GM19395 (cell line): ENCODE results near the gene TBC1D1.

ENCODE experiments used
- ATAC-seq: cut with Tn5 transposase; IDR thresholded peaks from one replicate; pipeline ENCODE4 v1.9.1; 2021; ENCODE audit warnings: mild to moderate bottlenecking, moderate library complexity; ENCODE audit not compliant: unreplicated experiment

The TBC1D1 gene

DNA sequence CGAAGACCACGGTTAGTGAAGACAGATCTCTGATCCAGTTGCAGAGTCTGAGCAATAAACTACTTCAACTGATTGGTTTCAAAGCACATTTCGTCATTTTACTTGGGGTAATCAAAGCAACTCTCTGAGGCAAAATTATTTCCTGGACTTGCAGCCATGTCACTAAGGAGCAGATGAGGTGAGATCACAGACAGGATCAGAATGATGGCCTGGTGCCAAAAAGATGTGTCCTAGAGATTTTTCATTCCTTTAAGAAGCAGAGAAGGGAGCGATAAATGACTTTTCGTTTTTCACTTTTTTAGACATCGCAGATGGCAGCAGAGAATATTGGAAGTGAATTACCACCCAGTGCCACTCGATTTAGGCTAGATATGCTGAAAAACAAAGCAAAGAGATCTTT is 153.2 kb downstream of the TBC1D1 start:
- ATAC-seq = no peak

DNA sequence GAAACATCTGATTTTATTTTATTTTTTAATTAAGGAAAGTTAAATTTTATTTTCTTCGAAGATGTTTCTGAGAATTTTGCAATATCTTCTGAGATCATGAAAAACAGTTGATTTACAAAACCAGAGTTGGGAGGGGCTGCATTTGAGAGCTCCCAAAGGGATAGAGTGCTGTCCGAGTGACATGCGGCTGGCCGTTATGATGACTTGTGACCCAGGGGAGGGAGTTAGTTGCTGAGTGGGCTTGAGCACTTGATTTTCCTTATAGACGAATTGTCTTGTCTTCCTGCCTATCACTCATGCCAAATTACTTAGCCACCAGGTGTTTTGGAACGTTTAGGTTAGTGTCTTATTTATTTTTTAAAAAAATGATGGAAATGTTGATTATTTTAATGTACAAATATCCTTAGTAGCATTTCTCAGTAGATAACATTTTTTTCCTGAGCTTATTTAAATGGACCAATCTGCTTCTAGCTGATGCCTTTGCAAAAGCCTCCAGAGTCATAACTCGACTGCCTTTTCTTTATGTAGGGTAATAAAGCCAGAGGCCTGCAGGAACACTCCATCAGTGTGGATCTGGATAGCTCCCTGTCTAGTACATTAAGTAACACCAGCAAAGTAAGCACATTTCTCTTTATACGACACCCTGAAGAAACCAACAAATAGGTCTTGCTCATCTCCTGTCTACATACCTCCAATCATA is 154.6 kb downstream of the TBC1D1 start:
- no peak for ATAC-seq

DNA sequence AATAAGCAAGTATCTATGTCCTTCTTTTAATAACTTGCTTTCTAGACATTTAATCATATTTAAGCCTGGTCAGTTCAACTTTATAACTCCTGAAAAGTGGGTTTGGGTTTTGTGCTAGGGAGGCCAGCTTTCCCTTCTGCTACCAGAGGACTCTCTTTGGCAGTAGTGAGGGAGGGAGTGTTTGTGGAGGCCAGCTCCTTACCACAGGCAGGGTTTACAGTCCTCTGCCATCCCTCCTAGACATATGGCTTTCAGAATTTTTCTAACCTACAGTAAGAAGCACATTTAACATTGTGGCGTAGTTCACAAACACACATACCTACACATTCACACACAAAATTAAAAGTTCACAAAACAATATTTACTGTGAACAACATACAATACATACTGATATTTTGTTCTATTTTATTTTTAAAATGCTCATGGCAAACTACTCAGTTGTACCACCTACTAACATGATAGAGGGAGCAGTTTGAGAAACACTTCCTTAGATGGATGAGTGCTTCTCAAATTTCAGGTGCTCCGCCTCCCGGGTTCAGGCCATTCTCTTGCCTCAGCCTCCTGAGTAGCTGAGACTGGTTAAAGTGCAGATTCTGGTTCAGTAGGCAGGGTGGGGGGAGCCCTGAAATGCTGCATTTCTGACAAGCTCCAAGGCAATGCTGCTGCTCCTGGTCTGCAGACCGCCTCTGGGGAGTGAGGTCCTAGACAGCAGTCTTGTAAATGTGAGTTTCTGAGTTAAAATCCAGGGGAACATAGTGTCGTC is 156.0 kb downstream of the TBC1D1 start:
- ATAC-seq = no peak

DNA sequence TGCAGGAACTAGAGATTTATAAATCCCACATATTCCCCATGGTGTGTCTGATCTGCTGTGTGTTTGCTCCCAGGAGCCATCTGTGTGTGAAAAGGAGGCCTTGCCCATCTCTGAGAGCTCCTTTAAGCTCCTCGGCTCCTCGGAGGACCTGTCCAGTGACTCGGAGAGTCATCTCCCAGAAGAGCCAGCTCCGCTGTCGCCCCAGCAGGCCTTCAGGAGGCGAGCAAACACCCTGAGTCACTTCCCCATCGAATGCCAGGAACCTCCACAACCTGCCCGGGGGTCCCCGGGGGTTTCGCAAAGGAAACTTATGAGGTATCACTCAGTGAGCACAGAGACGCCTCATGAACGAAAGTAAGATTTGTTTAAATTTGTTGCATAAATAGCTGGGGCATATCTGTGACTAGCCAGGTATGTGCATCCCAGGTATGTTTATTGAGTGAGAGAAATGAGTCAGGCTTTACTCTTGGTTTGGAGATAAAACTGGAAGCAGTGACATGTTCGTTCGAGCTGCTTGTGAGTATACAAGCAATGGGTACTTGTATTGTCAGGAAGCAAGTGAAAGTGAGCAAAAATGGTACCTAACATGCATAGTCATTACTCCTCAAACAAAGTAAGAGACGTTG is 158.8 kb downstream of the TBC1D1 start:
- no peak for ATAC-seq

DNA sequence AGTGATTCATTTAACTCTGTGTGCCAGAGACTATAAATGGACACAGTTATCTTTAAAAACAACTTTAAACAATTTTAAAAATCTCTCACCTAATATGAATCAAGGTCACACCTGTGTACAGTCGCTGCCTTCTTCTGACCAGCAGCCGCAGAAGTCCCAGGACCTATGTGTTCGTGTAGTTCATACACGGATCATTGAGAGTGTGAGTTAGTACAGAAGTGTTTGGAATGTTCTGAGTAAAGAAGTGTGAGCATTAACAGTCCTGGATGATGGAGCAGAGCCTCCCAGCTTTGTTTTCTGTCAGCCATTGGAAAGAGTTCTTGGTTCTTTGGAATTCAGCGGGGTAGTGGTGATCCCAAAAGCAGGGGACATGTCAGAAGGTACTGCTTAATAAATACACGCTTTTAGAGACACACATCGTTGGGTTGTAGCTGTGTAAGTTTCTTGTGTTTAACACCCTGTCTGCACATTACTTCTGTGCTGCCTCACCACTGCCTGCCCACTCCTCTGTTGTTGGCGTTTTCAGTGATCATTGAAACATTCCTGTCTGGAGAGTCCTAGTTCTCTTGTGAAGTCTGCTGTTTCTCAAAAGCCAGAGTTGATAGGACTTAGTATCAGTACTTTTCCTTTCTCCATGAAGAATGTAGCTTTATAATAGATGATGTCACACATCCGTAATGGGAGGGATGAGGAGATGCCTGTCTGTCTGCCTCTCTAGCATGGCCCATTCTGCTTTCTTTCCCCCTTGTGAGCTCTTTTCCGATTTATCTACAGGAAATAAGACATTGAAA is 159.9 kb downstream of the TBC1D1 start:
- no peak for ATAC-seq

DNA sequence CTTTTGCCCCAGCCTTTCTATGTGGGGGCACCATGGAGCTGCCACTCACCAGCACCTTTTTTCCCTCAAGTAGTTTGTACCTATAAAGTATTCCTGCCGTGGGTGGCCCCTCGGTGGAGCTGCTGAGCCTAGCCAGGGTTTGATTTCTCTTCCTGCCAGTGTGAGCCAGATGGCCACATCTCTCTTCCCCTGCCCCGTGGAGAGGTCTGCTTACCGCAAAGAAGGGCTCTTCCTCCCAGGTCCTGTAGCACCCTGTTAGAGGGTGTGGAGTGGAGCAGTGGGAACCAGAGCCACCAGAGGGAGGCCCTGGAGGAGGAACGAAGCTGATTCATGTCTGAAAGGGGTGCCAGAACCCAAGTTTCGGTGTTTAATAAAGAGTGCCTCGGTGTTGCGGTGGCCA is 164.7 kb downstream of the TBC1D1 start:
- ATAC-seq = no peak

DNA sequence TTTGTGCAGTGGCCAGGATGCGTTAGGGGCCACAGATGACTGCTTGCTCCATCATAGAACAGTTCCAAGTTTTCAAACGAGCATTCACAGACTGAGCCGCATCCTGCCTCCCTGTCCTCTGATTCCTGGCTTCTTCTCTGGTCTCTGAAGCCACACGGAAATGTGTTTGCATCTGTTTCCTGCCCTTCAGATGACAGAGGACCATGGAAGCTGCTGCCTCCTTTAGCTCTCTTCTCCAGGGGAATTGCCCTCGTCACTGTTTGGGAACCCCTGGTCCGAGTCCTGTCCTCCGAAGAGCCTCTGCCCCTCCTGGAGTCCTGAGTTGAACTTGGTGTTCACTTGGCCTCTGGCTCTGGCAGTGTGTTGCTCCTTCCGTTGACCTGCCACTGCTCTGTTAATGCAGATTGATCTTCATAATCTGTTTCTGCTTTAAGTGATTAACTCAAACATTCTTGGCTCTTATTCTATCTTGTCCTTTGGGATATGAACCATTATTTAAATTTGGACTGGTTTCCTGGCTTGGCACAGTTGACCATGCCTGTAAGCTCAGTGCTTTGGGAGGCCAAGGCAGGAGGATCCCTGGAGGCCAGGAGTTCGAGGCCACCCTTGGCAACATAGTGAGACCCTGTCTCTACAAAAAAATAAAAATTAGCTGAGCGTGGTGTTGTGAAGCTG is 165.3 kb downstream of the TBC1D1 start:
- ATAC-seq = no peak

DNA sequence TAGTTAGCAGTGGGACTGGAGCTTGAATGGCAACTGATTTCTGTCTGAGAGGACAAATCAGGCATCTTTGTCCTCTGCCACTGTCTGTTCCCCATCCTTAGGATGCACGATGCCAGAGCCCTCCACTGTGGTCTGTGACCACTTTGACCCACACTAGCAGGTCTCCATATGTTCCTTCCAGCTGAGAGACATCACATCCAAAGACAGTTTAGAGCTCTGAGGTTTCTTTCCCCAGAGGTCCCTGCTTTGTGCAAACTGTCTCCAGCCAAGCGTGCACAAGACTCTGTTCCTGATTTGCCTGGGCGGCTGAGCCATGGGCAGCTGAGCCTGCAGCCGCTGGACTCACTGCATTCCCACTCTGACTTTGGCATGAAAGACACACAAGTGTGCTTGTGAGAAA is 167.3 kb downstream of the TBC1D1 start:
- ATAC-seq = no peak

DNA sequence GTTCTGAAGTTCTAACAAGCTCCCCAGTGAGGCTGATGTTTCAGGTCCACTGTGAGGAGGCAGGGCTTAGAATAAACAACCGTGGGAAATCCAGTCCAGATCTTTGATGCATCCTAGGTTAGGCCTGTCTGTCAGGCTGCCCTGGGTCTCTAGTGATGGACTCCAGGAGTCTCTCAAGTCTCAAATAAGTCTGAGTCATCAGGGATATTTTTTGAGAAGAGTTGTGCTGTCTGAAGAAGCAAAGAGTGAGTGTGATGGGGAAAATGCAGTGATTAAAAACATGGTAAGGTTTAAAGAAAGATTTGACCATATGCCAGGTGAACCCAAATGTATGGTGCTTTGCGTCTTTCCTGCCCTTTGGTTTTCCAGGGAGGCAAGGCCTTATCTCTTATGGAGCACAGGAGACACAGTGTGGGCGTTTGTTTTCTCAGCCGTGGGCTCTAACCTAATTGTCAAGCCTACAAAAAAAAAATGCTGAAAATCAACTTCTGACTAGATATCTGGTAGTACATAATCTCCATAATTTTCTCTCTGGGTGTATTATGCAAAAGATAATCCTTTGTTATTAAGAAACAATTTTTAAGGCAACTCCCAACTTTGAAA is 170.0 kb downstream of the TBC1D1 start:
- no peak for ATAC-seq

DNA sequence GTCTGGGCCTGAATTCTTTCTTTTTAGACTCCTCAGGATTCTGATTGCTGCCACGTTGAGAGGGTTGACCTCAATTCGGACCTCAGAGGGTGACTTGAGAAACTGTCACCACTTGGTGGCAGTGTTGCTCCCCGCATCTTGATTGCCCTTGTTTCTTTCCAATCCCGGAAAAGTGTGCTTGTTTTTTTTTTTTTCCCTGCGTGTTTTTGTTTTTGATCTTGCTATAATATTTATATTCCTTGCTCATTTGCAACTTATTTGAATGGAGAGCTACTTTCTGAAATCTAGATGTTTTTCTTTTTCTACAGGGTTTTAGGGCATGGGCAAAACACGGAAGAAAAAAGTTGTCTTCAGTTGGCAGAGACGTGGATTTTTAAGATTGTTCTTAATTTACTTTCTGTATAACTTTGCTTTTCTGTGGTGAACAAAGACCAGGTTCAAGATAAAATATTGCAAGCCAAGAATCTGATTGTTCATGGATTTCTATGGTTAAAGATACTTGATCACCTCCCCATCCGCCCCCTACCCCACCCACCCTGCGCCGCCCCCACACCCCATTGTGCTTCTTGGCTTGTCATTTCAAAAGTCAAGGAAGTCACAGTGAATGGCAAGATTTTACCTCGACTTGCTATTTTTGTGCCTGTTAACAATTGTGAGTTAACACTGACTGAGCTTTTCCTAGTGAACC is 171.3 kb downstream of the TBC1D1 start:
- peak; percentile 77 for ATAC-seq

DNA sequence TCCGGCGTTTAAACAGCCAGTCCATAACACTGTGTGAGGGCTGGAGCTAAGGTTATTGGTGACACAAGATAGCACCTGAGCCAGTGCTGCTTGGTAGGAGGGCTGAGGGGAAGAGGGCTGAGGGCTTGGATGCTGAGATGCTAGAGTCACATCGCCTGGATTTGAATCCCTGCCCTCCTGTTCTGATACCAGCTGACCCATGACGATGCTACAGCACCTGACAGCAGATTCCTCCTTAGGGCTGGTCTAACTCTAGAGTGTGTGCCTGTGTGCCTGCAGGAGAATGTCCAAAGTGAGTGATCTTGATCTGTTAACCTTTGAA is 171.9 kb downstream of the TBC1D1 start:
- no peak for ATAC-seq

DNA sequence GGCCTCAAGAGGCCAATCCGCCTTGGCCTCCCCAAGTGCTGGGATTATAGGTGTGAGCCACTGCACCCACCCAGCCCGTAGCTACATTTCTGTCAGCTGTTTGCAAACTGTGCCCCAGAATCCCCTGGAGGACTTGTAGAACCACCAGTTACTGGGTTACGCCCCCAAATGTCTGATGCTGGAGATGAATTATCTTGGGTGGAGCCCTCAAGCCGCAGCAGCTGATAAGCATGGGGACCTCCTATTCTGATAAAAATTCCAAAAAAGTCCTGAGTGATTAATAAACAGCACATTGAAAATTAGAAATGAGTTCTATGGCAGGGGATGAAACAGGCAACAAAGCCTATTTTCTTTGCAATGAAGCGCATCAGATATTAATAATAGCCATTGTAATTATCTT is 174.3 kb downstream of the TBC1D1 start:
- no peak for ATAC-seq

DNA sequence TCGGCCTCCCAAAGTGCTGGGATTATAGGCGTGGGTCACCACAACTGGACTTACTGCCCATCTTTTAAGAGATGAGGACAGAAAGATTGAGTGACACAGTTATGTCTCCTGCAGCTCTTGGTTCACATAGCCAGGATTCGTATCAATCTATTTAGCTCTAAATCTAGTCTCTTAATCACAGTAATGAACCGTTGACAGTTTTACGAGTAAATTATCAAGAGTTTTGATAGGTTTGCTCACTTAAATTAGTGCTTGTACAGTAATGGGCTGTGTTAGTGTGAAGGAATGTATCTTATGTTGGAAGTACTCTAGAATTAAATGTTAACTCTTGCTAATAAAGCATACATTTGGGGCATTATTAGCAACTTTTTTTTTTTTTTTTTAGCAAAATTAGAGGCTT is 175.0 kb downstream of the TBC1D1 start:
- no peak for ATAC-seq

DNA sequence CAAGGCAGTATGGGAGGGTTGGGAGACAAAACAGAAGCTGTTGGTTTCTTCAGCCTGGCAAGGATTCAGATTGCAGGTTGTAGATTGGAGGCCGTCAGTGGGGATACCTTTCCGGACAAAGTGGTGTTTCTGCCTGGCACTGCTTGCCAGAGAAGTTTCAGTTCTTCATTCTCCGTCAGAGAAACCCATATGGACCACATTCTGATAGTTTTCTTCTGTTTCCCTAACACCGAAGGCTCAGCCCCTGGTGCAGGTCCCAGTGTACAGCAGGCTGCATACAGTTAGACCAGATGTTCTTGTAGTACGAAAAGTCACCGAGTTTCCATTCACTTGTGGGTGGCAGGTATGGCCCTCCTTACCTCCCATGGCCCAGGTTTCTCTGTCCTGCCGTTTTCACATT is 176.6 kb downstream of the TBC1D1 start:
- ATAC-seq = no peak

DNA sequence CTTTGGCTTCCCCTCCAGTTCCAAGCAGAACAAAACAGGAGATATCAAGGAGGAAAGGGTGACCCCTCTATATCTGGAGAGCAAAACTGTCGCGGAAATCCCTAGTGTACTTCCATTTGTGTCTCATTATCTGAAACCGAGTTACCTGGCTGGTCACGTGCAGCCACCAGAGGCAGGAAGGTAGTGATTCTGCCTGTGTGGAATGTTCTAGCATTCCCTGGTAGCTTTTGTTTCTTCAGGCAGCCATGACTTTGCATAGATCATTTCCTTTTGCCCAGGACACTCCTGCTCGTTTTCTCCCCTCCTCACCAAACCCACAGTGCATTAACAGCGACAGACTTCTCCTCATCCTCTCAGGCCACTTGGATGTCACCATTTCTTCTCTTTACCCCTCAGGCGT is 177.2 kb downstream of the TBC1D1 start:
- ATAC-seq = no peak

DNA sequence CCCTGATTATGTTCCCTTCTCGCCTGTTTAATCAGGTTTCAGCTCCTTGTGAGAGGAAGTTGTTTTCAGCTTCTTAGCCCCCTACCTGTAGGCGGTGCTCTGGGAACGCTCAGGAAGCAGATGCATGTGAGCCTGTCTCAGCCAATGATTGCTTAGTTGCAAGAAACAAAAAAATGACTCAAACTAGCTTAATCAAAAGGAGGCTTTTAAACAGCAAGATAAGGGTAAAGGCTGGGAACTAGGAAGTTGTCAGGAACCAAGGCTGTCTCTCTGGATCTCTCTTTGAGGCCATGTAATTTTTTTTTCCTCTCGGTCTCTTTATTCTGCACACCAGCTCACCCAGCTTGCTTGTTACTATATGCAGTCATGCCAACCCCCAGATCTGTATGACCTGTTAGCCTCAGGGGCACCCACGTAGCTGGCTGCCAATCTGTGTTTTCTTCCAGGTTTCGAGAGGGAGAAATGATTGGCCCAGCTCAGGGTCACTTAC is 178.4 kb downstream of the TBC1D1 start:
- ATAC-seq = no peak

DNA sequence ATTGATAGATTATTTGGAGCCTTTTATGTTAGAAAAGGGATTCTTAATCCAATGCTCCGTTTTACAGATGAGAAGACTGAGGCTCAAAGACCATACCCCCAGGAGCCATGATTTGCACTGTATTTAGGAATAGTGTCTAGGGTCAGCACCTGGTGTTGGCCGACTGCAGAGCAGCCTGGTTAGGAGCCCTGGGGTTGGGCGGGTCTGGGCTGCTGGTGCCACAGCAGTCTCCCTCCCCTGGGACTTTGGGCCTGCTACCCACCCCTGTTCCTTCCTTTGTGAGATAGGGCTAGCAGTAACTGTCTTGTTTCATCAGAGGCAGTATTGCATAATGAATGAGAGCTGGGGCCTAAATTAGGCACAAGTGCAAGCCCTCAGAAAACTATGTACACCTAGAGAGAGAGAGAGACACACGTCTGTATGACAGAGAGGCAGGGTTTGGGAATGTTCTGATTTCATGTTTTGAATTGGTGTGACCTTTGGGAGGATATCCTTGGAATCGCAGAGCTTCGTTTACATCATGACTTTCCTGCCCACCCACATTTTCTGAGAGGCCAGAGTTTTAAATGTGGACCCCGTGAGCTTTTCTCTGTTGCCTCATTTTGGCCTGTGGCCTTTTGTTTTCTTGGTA is 181.0 kb downstream of the TBC1D1 start:
- no peak for ATAC-seq

DNA sequence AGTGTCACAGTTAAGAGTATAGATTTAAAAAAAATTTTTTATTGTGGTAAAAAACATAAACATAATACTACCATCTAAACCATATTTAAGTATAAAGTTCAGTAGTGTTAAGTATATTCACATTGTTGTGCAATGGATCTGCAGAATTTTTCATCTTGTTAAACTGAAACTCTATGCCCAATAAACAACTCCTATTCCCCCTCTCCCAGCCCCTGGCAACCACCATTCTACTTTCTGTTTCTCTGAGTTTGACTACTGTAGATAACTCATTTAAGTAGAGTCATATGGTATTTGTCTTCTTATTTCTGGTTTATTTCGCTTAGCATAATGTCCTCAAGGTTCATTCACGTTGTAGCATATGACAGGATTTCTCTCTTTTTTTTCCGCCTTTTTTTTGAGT is 181.7 kb downstream of the TBC1D1 start:
- ATAC-seq = no peak

DNA sequence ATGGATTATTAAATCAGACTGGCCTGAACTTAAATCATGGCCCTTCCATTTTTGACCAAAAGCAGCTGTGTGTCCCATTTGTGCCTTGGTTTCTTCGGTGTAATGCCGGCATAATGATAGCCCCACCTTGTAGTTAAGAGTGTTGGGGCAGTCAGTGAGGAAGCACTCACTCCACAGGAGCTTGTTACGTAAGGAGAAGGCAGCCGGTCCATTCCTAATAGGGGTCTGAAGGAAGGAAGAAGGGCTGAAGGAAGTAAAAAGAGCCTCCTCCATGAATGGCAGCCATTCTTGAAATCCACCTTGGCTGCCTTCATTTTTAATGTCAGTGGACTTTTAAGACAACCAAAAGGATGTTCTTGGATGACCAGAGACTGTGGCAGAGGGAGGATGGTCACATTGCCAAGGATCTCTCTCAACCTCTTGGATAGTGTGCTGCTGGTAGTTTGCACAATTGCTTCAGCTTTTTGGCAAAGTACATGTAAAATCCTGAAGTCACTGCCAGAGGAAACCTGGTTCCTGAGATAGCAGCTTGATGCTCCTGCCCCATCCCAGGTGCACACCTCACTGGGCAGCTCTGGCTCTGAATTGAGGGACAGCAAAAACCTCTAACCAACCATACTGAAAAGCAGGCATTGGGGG is 182.8 kb downstream of the TBC1D1 start:
- ATAC-seq = no peak
